Measurements from ENCODE around the gene MAGI1. TPM values are rescaled to one million over a fixed set of nuclear protein-coding genes. Genes with fewer than 3 reads are reported as not detected.

The MAGI1 gene
- total RNA-seq, 1 donor from 2014 or later, result 30.5 TPM

DNA sequence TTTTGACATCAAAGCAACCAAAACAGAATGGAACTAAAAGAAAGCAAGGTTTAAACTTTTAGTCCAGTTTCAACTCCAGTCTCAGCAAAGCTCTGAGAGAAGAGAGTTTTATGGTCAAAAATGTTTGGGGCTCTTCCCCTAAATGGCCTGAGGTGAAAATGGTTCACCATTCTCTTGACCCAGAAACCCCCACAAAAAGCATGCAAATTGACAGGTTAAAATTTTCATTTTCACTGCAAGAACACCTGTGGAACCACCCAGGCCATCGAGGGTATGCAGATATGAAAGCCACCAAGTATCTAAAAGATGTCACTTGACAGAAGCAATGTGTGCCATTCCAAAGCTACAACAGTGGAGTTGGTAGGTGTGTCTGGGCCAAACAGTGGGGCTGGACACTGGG is 195.0 kb downstream of the MAGI1 start:
- no peak for DNase-seq (ENCODE audit: low read depth)

DNA sequence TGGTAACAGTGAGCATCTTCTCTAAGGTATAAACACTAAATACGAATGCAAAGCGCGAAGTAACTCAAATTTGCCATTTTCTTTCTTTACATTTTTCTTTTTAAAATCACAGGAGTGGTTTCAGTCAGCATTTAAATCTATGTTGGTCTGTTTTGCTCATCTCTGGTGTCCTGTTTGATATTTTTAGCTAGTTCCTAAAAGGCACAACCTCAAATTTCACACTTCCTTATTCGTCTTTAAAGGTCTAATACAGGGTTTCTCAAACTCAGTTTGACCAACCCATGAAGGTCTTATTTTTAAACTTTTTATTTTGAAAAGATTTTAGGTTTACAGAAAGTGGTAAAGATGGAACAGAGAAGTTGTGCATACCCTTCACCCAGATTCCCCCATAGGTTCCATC is 201.1 kb downstream of the MAGI1 start:
- DNase-seq (ENCODE audit: low read depth), result no peak

DNA sequence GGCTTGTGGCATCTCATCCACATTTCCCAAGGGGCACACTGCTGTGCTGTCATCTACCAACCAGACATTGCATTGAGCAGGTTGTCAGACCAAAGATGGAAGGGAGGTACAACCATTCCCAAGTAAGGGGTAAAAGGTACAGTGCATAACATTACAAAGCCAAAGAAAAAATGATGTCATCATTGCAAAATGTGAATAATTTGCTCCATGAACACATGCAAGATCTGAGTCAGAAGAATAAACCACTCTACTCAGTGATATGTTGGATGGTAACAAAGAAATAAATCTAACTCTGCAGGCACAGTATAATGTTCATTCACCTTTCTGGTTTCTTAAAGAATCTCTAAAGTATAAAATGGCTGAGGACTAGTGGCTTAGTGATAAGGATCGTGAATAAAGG is 202.7 kb downstream of the MAGI1 start:
- peak; percentile 66 for DNase-seq (ENCODE audit: low read depth)

DNA sequence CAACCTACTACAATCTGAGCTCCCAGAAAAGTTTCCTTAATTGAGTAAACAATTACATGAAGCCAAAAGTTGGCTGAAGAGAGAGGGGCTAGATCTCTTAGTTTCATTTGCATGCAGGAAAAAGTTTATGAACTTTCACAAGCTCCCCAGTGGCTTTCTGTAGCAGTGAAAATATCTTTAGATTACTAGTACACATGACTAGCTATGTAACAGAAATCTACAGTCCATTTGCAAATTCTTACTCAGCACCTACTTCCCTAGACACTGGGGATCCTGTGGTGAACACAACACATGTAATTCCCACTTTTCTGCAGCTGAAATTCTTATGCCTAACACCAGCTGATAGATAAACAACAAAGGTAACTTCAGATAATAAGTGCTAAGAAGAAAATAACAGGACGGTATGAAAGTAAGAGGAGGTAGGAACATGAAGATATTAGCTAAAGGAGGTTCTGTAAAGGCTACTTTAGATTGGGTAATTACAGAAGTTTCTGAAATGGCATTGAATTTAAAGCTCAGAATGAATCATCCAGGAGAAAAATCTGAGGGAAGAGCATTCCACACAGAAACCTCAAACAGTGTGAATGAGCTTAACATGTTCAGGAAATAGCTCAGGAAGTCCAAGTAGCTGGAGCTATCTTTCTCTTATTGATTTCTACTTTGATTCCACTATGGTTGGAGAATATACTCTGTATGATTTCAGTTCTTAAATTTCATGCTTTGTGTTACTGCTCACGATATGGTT is 204.8 kb downstream of the MAGI1 start:
- peak; percentile 88 for DNase-seq (ENCODE audit: low read depth)

DNA sequence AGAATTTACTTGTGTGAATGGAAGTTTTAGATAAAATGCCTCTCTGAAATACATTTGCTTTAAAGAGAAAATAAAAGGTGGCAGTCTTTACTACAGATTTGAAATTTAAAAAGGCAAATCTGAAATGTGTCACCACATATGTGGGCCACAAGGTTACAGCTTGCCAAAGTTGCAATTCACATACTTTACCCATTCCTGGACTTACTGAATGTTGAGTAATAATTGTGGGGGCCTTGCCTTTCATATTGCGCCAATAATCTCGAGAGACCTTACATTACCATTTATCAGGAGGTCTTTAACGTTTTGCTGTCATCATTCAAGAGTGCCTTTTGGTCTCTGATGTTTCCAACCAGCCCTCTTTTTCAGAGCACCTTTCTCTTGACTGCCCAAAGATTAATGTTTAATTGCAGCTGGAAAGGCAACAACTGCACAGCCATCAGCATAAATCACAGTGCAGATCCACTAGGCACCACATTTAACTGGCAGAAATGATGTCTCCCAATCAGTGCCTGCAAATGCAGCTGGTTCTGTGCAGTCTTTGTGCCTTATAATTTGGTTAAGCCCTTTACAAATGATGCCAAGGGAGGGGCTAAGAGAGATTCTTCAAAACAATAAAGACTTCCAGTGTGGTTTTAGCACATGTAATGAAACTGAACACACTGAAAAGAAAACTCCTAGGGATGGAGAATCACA is 206.8 kb downstream of the MAGI1 start:
- peak; percentile 83 for DNase-seq (ENCODE audit: low read depth)

DNA sequence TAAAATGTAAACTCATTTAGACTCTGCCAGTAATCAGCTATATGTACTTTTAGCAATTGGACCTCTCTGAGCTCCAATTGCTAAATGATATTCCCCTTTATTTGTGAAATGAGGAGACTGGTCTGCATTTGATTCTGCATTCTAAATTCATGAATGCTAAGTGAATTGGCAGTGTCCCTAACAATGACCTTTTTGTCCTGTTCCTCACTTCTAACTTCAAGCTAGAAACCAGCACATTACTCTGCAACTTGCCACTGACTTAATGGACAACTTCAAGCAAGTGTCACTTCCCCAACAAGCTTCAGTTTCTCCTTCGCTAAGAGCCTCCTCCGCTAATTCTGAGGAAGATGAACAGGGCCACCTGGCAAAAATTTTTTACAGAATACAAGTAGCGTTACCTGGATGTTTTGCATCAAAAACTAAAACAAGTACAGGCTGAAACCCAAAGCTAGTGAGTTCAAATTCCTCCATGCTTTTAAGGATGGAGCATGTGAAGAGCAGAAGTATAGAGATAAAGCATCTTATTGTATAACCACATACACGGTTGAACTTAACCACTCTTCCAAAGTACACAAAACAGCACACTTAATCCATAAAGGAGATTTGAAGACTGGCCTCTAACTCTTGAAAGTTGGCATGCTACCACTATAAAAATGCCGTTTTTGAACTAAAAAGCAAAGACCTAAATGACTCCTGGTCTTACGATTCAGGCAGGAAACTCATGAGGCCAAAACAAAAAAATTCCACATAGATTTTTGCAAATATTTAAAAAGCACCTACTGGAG is 207.6 kb downstream of the MAGI1 start:
- no peak for DNase-seq (ENCODE audit: low read depth)

DNA sequence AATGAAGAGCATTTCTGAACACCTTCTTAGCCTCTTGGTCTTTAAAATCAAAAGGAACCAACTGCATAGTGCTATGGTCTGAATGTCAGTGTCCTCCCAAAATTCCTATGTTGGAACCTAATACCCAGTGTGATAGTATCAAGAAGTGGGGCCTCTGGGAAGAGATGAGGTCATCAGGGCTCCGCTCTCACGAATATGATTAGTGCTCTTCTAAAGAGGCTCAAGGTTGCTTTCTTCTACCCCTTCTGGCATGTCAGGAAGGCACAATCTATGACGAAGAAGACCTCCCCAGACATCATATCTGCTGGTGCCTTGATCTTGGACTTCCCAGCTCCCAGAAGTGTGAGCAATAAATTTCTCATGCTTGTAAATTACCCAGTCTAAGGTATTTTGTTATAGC is 209.5 kb downstream of the MAGI1 start:
- no peak for DNase-seq (ENCODE audit: low read depth)

DNA sequence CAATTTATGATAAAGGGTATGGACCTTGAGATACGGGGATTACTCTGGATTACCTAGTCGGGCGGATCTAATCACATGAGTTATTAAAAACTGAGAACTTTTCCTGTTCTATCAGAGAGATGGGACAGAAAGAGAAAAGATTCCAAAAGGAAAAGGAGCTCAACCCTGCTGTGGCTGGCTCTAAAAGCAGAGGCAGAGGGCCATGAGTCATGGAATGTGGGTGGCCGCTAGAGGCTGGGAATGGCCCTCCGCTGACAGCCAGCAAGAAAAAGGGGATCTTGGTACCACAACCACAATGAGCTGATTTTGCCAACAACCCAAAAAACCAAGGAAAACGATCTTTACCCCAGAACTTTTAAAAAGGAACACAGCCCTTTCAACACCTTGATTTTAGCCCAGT is 210.0 kb downstream of the MAGI1 start:
- no peak for DNase-seq (ENCODE audit: low read depth)

DNA sequence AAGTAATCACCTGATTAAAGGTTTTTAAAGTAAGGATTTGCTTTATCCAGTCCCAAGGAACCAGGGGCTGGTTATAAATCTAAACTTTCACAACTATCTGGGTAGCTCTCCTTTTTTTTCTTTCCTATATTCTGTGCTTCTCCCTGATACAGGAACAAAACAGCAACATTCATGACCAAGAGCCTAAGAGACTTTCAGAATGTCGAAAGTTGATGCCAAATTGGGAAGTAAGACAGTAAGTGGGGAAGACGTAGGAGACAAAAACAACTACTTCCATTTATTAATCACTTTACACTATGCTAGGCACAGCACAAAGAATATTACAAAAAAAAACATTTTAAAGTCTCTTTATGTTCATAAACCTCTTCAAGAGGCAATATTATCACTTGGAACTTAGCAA is 211.6 kb downstream of the MAGI1 start:
- DNase-seq (ENCODE audit: low read depth), result no peak

DNA sequence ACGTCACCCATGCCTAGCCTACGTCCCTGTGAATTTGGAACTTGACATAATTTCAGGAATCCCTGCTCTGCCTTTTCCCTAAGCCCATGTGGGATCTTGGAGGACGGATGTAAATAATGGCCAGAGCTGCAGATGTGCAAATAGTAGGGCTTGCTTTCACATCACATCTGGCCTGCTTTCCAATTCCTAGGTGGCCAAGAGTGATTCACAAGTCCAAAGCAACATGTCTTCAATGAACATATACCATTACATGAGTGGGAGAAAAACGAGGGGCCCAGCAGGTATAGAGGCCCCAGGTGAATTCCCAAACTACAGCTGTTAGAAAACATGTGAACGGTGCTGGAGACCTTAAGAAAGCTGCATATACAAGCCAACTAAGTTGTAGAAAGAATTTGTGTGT is 214.6 kb downstream of the MAGI1 start:
- DNase-seq (ENCODE audit: low read depth), result no peak

DNA sequence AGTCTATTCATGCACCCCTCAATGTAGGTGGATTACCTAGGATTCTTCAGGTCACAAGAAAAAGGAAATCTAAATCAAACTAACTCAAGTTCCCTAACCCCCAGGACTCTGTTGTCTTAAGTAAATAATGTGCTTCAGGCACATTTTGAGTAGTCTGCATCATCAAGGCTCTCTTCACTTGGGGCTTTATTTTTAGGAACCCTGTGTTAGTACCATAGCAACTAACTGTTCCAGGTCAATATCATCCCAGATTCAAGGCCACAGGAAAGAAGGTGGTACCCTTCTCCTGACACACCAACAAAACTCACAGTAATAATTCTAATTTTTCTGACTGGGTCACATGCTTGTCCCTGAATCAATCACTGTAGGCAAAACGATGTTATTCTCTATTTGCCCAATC is 218.1 kb downstream of the MAGI1 start:
- no peak for DNase-seq (ENCODE audit: low read depth)

DNA sequence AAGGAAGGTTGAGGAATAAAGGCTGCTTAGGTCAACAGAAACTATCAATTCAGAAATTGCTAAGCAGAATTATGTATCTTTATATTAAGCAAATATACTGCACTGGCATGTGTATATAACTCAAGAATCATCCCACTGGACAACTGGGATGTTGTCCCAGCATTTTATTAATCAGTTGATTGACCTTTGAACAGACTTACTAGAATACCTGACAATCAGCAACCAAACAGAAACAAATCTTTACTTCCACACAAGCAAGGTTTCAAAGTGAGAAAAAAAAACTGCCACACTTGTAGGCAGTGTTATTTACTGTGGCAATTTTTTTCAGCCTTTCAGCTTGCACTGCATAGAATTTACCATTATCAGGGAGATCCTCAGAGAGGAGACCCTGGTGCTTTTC is 218.8 kb downstream of the MAGI1 start:
- no peak for DNase-seq (ENCODE audit: low read depth)

DNA sequence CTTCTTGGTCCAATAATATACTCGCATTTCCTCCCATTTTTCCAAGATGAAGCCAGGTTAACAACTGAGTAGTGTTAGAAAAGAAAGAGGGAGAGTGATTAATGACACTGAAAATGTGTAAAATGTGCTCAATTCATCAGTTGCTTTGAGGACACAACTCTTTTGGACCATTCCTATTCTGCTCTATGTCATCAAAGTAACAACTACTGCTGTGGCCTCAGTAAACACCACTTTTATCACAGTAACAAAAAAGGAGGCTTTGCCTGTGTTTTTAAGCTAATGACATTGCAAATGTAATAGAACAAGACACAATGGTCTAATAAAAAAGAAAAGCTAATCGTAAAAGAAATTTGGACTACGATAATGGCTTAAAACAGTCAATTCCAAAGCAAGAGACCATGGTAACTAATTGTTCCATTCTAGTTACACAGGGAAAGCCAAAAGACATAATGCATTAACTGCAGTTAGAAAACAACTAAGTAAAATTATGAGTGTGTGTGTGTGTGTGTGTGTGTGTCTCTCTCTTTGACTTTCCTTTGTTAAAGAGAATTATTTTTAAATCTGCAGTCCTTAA is 221.1 kb downstream of the MAGI1 start:
- DNase-seq (ENCODE audit: low read depth), result no peak

DNA sequence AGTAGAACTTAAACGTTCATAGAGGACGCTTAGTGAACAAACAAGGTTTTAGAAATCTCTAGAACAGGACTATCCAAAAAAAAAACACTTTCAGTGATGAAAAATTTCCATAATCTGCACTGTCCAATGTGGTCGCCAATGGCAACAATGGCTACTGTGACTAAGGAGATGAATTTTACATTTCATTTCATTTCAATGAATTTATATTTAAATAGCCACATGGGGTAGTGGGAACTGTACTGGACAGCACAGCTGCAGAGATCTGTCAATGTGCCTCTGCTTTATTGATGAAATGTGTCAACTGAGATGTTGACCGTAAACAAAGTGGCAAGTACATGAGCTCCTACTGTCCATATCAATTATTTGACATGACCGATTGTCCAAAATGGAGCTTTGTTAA is 222.5 kb downstream of the MAGI1 start:
- DNase-seq (ENCODE audit: low read depth), result no peak

DNA sequence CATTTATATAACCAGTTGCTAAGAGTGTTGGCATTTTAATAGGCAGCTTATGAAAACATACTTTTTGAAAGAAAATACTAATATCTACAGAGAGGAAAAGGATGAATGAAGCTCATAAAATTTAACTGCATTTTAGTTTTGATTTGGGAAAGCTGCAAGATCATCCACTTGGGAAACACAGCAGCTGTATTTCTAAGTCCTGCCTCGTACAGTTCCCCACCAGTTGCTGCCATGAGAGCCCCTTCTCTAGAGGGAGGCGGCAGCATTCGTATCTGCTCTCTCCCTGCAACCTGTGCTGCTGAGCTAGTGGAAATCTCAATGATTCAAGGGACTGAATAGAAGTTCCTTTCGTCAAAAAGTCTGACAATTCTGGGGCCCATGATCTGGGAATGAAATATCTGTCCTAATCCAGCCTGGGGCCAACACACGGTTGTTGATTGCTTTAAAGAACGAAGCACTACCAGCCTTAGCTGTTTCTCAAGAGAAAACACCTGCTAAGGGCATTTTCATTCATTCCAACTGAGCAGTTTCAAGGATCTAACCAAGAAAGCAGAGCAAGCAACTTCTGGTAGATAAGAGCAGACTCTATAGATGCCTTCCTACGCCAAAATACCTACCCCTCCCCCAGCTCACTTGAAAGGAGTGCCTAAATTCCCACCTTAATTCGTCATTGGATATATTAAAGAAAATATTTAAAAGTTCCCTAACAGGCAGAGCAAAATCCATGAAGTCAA is 223.7 kb downstream of the MAGI1 start:
- no peak for DNase-seq (ENCODE audit: low read depth)

DNA sequence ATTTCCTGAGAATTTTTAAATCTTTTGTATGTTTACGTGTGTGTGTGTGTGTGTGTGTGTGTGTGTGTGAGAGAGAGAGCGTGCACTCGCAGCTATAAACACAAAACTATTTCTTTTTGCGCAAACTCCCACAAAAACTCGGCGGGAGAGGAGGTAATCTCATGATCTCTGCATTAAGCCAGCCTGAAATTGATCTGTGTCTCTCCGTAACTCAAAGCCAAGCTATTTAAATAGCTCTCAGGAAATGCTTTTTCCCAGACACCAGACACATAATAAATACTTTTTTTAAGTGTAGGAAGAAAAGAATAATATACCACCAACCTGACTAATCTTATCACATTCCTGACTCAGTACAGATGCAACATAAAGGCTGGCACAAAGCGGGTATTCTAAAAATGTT is 226.8 kb downstream of the MAGI1 start:
- DNase-seq (ENCODE audit: low read depth), result no peak

DNA sequence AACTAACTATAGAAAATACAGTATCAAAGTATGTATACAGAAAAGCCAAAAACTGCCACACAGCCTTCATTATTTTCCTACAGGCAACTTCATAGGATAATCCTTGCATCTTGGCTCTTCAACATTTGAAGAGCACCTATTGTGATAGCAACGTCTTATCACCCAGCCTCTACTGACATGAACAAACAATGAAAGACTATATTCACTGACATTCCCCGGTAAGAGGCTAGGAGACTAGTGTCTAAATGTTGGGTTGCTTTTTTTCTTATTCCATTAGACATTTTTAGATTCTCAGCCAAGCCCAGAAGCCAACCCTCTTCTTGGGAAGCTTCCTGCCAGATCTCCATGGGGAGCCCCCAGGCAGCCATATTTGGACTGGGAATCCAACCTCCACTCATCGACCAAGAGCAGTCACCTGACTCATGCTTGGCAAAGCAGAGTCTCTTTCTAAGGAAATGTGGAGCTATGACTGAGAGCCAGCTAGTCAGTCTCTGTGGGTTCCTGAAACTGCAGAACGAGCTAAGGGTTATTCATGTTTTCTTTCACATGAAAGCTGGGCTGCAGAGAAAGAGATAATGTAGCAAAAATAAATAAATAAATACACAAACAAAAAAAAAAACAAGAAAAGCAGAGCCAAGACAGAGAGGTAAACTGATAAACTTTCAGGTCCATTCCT is 227.5 kb downstream of the MAGI1 start:
- DNase-seq (ENCODE audit: low read depth), result no peak

DNA sequence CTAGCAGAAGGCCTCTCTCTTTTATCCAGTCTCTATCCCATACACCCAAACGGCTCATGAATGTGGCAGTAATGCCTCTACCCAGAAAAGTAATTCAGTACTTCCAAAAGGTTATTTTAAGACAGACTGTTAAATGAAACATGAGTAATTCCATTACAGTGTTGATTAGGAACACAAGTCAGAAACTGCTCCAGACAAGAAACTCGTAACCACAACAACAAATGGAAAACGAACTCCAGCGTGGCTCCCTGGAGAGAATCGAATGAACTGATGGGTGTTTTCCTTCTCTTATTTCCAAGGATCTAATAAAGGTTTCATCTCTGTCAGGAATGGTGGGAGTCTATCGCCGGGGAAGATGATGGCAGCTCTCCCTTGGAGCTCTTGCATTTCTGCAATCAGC is 228.4 kb downstream of the MAGI1 start:
- DNase-seq (ENCODE audit: low read depth), result no peak

DNA sequence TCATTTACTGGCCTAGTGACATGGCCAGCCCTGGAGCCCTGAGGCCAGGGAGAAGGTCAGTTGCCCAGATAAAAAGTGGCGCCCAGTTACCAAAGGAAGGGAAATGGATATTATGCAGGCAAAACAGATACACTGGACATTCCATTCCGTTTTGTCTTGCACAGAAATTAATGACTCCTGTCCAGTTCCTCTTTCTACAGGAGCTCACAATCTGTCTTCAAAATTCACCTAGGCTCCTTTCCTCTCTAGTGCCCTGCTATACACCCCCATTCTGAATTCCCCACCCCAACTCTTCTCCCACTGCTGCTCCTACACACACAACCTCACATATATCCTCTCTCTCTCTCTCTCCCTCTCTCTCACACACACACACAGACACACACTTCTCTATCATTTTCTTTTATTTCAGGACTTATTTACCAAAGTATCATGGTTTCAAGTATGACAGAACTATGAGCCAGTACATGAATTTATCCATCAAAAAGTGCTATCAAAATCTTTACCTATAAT is 229.0 kb downstream of the MAGI1 start:
- DNase-seq (ENCODE audit: low read depth), result no peak

DNA sequence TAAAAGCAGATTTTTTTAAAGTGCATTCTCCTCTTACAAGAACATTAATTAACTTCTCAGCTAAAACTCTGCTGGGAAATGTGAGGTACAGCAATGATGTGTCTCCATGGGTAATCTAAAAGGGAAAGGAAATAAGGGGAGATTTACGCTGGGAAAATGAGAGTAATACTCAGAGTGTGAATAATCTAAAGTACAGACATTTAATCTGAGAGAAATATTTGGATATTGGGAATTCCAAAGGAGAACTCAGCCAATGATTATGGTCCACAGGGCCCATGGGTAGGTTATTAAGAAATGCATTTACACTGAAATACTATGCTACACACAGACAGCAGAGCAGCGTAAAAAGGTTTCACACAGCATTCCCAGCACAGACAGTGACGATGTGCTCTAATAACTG is 229.9 kb downstream of the MAGI1 start:
- DNase-seq (ENCODE audit: low read depth), result no peak

DNA sequence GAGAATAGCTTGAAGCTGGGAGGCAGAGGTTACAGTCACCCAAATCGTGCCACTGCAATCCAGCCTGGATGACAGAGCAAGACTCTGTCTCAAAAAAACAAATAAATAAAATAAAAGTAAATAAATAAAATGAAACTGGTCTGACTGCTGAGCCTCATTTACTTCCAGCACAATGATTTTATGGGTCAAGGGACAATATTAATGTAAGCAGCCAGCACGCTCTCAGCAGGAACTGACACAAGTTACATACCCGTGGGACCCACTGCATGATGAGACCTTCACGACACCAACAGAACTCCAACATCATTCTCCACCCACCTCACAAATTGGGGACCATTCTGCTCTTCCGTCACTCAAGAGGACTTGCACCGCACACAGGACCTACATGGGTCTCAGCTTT is 230.3 kb downstream of the MAGI1 start:
- DNase-seq (ENCODE audit: low read depth), result no peak
